HCT116 (cell line): ENCODE measurements around the gene FNBP1. TPM values are rescaled to one million over a fixed set of nuclear protein-coding genes. Genes with fewer than 3 reads are reported as not detected.
A peak's percentile ranks its signal among the peaks of the same experiment; 100 is the strongest.

ENCODE experiments used
- ATAC-seq: fragments of 200-7000 bp; cut with Tn5 transposase; 2 replicates; pipeline ENCODE4 v1.9.1; 2020; ENCODE audit warnings: mild to moderate bottlenecking, moderate library complexity
- BruUV-seq: library from RNA; stranded (reverse); fragments of 400-500 nt; replicated peaks from 2 replicates; lab custom pipeline; 2021; lab: Mats Ljungman, UMichigan
- CTCF ChIA-PET: fragments of 300-600 bp; sonication (Branson Sonifier 250); formaldehyde crosslinking; loops from one replicate; lab custom pipeline; 2021; ENCODE audit warnings: antibody characterized with exemption; lab: Charles Lee
- POLR2A ChIA-PET: fragments of 300-600, 350-600 bp; sonication (Branson Sonifier 250); formaldehyde crosslinking; loops from one replicate; lab custom pipeline; 2021; ENCODE audit warnings: antibody characterized with exemption; lab: Charles Lee
- RAD21 ChIA-PET, 2 experiments: fragments of 300-600 bp; sonication (Branson Sonifier 250); formaldehyde crosslinking; loops; one replicate each; lab custom pipeline; 2023; ENCODE audit warnings: low total read pairs in 2 of 2; ENCODE audit not compliant: uncharacterized antibody in 2 of 2, unreplicated experiment in 2 of 2, low non-redundant PET in 1 of 2; lab: Charles Lee
- DNase-seq: peaks from one replicate; pipeline ENCODE4 v3.0.0-alpha.2; 2010; ENCODE audit warnings: low read depth, low spot score
- H2AFZ ChIP-seq: fragments of 200-600 bp; shearing (Covaris generic), sonication (generic); 2 replicates; pipeline ENCODE4 v1.6.1; 2017; ENCODE audit warnings: low read depth, mixed run types, mixed read lengths, antibody characterized with exemption, low read length; ENCODE audit not compliant: poor library complexity, severe bottlenecking
- H3K27ac ChIP-seq: 2 replicates; pipeline ENCODE4 v1.5.1; 2012; ENCODE audit warnings: low read depth, low read length
- H3K27me3 ChIP-seq: fragments of 200-600 bp; sonication (generic); 2 replicates; pipeline ENCODE4 v1.6.1; 2016; ENCODE audit warnings: mixed run types, low read length, mixed read lengths; ENCODE audit not compliant: insufficient read depth
- H3K36me3 ChIP-seq, 2 experiments: fragments of 200-500 bp in 1 of 2; fragments of 200-600 bp in 1 of 2; sonication (Bioruptor generic) in 1 of 2; sonication (generic) in 1 of 2; 2 replicates each; pipeline versions ENCODE4 v1.5.1 to v1.6.1; 2014 to 2016; ENCODE audit warnings: low read length in 2 of 2, inconsistent platforms in 1 of 2, mixed read lengths in 1 of 2, mixed run types in 1 of 2; ENCODE audit not compliant: insufficient read depth in 2 of 2, control insufficient read depth in 1 of 2
- H3K4me1 ChIP-seq, 2 experiments: fragments of 200-600 bp in 1 of 2; sonication (generic) in 1 of 2; 2 replicates each; pipeline versions ENCODE4 v1.5.1 to v1.6.1; 2012 to 2017; ENCODE audit warnings: low read length in 2 of 2, inconsistent platforms in 1 of 2, mild to moderate bottlenecking in 1 of 2, mixed read lengths in 1 of 2, mixed run types in 1 of 2, moderate library complexity in 1 of 2; ENCODE audit not compliant: insufficient read depth in 2 of 2, control insufficient read depth in 1 of 2
- H3K4me2 ChIP-seq: fragments of 200-600 bp; sonication (generic); 2 replicates; pipeline ENCODE4 v1.6.1; 2017; ENCODE audit warnings: mixed run types, low read length, mixed read lengths
- H3K4me3 ChIP-seq, 2 experiments: fragments of 200-600 bp in 1 of 2; sonication (generic) in 1 of 2; replicated peaks in 1 of 2; 2 replicates each; pipeline ENCODE4 v1.5.1; 2011 to 2016; ENCODE audit warnings: low read length in 2 of 2, control low read depth in 1 of 2, low read depth in 1 of 2, mild to moderate bottlenecking in 1 of 2, mixed read lengths in 1 of 2, mixed run types in 1 of 2
- H3K79me2 ChIP-seq: fragments of 200-600 bp; sonication (generic); 2 replicates; pipeline ENCODE4 v1.6.1; 2017; ENCODE audit warnings: mild to moderate bottlenecking, mixed run types, low read length, moderate library complexity, mixed read lengths; ENCODE audit not compliant: insufficient read depth
- H3K9ac ChIP-seq: fragments of 200-600 bp; sonication (generic); 2 replicates; pipeline ENCODE4 v1.6.1; 2016; ENCODE audit warnings: low read length, mixed read lengths
- H3K9me2 ChIP-seq: fragments of 200-600 bp; sonication (generic), shearing (Covaris generic); 2 replicates; pipeline ENCODE4 v1.6.1; 2017; ENCODE audit warnings: mixed run types, mild to moderate bottlenecking, moderate library complexity; ENCODE audit not compliant: insufficient read depth
- H3K9me3 ChIP-seq, 2 experiments: fragments of 200-500 bp in 1 of 2; fragments of 200-600 bp in 1 of 2; sonication (Bioruptor generic) in 1 of 2; sonication (generic) in 1 of 2; 2 replicates each; pipeline ENCODE4 v1.6.1; 2014 to 2017; ENCODE audit warnings: low read length in 2 of 2, mixed read lengths in 2 of 2, inconsistent platforms in 1 of 2, low read depth in 1 of 2, mild to moderate bottlenecking in 1 of 2, mixed run types in 1 of 2, moderate library complexity in 1 of 2; ENCODE audit not compliant: control insufficient read depth in 1 of 2, insufficient read depth in 1 of 2
- H4K20me1 ChIP-seq: fragments of 200-600 bp; sonication (generic), shearing (Covaris generic); 2 replicates; pipeline ENCODE4 v1.6.1; 2017; ENCODE audit warnings: mixed run types, mild to moderate bottlenecking, moderate library complexity; ENCODE audit not compliant: insufficient read depth
- ELF1 ChIP-seq: IDR thresholded peaks from 2 replicates; pipeline ENCODE4 v1.6.1; 2012; ENCODE audit warnings: low read depth, borderline replicate concordance
- EZH2phosphoT487 ChIP-seq: fragments of 200-600 bp; IDR thresholded peaks from 2 replicates; pipeline ENCODE4 v1.6.1; 2018; ENCODE audit warnings: antibody characterized with exemption, borderline replicate concordance
- FOSL1 ChIP-seq: IDR thresholded peaks from 2 replicates; pipeline ENCODE4 v1.6.1; 2012; ENCODE audit warnings: low read depth
- POLR2AphosphoS5 ChIP-seq: IDR thresholded peaks from 2 replicates; pipeline ENCODE4 v1.6.1; 2011; ENCODE audit warnings: mild to moderate bottlenecking, low read depth, low read length, moderate library complexity
- SP1 ChIP-seq: IDR thresholded peaks from 2 replicates; pipeline ENCODE4 v1.6.1; 2012; ENCODE audit warnings: low read depth
- ZBTB33 ChIP-seq: IDR thresholded peaks from 2 replicates; pipeline ENCODE4 v1.6.1; 2011; ENCODE audit warnings: mild to moderate bottlenecking, low read length, moderate library complexity; ENCODE audit not compliant: insufficient replicate concordance; ENCODE audit errors: extremely low read depth
- ZFX ChIP-seq: fragments of 450-650 bp; IDR thresholded peaks from 2 replicates; pipeline ENCODE4 v1.6.1; 2017
- ZNF274 ChIP-seq: fragments of 200-500 bp; sonication (Bioruptor generic); IDR thresholded peaks from 2 replicates; pipeline ENCODE4 v1.6.1; 2014; ENCODE audit warnings: mild to moderate bottlenecking, low read depth, low read length, inconsistent platforms
- intact Hi-C: fragments of 100-400 bp; cut with micrococcal nuclease; formaldehyde crosslinking; loops from 2 replicates; pipeline ENCODE4 v1.10.0; 2022
- total RNA-seq: library from RNA; stranded (reverse); gene quantifications from one replicate; pipeline ENCODE4 v1.2.1, GENCODE V29; 2021; ENCODE audit not compliant: unreplicated experiment

FNBP1 gene
- total RNA-seq, 1 experiment from 2014 or later, result 25.0 TPM

- TF ChIP-seq ZBTB33 (no peak), SP1 (no peak), FOSL1 (no peak), ZFX (peak; percentile 81)
- TF ChIP-seq, all 23 proteins: peak for 9
Observed at GRCh38 chr9:130053504-130054324, 10.7 kb upstream of the FNBP1 start, which contains the start of gene GPR107 (continued).

GRCh38 chr9:130053109-130053503, 10.1 kb upstream of the FNBP1 start:
- intact Hi-C loops, result no loop called here
- ChIA-PET RAD21 (no interaction called here), POLR2A (interaction anchor here (1.0 to 1.7 kb wide), 4 partner anchors 9 to 21 kb away, joined by 3 to 7 read pairs (median 4); partner anchors contain the start of gene FNBP1), CTCF (interaction anchor here (1.2 kb wide), 1 partner anchor 10 kb away, joined by 3 read pairs; the partner anchor contains the start of gene FNBP1)
- Histone ChIP-seq H3K27ac (peak overlapping the region; percentile 69), H3K4me1 (peaks cover 13 to 14% of the 10 kb centered on the region in 2 experiments), H3K4me2 (peak overlapping the region; percentile 93), H4K20me1 (no peaks in the 10 kb centered on the region), H3K36me3 (no peaks in the 10 kb centered on the region), H3K4me3 (peak overlapping the region; percentile 76 to 99), H2AFZ (peak overlapping the region; percentile 18), H3K79me2 (peaks cover 32% of the 10 kb centered on the region), H3K9me3 (no peaks in the 10 kb centered on the region), H3K9ac (peak overlapping the region; percentile 83), H3K9me2 (no peaks in the 10 kb centered on the region), H3K27me3 (no peaks in the 10 kb centered on the region)
- ATAC-seq, result no peak
- DNase-seq, result no peak
- TF ChIP-seq POLR2AphosphoS5 (no peak), EZH2phosphoT487 (no peak), ZNF274 (no peak), ELF1 (no peak)
- BruUV-seq, result TSS peak; percentile 88
